ENCODE data around the gene TMEM184C.

DNA sequence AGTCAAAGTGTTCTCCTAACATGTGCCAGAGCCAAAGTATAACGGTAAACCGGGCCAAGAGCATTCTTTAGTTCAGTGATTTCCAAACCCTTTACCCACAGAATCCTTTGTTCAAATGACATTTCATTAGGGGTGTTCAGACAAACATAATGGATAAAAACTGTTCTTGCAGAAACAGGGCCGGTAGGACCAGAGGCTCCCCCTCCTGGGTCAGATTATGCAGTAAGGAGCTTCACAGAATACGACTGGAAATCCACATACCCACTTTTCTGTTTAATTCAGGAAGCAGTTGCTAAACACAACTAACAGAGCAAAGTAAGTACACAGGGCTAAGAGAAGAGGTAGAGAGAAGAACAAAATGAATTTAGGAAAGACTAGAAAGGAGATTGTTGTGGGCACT is 46.6 kb upstream of the TMEM184C start:
- TF ChIP-seq, protein P1, sequence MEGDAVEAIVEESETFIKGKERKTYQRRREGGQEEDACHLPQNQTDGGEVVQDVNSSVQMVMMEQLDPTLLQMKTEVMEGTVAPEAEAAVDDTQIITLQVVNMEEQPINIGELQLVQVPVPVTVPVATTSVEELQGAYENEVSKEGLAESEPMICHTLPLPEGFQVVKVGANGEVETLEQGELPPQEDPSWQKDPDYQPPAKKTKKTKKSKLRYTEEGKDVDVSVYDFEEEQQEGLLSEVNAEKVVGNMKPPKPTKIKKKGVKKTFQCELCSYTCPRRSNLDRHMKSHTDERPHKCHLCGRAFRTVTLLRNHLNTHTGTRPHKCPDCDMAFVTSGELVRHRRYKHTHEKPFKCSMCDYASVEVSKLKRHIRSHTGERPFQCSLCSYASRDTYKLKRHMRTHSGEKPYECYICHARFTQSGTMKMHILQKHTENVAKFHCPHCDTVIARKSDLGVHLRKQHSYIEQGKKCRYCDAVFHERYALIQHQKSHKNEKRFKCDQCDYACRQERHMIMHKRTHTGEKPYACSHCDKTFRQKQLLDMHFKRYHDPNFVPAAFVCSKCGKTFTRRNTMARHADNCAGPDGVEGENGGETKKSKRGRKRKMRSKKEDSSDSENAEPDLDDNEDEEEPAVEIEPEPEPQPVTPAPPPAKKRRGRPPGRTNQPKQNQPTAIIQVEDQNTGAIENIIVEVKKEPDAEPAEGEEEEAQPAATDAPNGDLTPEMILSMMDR (conservative IDR thresholded peaks at IDR 0.05; ENCODE audit: low read depth, low read length) = peak; percentile 22; the same call in 1 of the 2 replicates
- TF ChIP-seq EZH2 (IDR thresholded peaks at IDR 0.05; ENCODE audit: borderline replicate concordance, low read depth, low read length, poor library complexity, severe bottlenecking) = no peak
